OCI-LY3 (cell line): ENCODE results near the gene COL24A1.

ENCODE experiments used
- EZH2phosphoT487 ChIP-seq: fragments of 200-600 bp; shearing (Covaris generic); IDR thresholded peaks from 2 replicates; pipeline ENCODE4 v1.6.1; 2018; ENCODE audit warnings: antibody characterized with exemption, mixed run types, low read depth
- TF ChIP-seq, protein P1 (sequence below): fragments of 200-600, 300-600 bp; sonication (generic); IDR thresholded peaks from 2 replicates; pipeline ENCODE4 v1.5.1; 2014; ENCODE audit warnings: antibody characterized with exemption, low read length, low read depth

DNA sequence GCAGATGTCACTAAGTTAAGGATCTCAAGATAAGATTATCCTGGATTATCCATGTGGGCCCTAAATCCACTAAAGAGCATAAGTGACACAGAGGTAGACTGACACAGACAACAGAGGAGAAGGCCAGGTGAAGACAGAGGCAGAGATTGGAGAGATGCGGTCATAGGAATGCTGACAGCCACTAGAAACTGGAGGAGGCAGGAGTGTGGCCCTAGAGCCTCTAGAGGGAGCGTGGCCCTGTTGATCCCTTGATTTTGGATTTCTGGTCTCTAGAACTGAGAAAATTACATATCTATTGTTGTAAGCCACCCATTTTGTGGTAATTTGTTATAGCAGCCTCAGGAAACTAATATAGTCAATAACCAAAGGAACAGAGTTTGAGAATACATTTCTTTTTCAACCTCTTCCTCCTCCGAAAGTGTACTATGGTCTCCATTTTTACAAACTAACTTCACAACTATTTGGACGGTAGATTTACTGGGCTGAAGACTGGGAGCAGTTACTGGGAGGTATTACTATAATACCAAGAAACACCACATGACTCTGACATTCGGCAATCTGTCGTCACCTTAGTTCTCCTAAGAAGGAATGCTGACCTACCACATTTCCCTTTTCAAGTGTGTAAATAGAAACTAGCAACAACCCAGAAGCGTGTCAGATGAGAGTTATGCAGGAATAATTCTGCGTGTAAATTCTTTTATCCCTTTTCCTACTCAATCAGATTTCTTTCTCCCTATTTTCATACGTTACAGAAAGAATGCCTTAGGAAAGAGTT lies 332.3 kb downstream of the COL24A1 start:
- TF ChIP-seq, protein P1, sequence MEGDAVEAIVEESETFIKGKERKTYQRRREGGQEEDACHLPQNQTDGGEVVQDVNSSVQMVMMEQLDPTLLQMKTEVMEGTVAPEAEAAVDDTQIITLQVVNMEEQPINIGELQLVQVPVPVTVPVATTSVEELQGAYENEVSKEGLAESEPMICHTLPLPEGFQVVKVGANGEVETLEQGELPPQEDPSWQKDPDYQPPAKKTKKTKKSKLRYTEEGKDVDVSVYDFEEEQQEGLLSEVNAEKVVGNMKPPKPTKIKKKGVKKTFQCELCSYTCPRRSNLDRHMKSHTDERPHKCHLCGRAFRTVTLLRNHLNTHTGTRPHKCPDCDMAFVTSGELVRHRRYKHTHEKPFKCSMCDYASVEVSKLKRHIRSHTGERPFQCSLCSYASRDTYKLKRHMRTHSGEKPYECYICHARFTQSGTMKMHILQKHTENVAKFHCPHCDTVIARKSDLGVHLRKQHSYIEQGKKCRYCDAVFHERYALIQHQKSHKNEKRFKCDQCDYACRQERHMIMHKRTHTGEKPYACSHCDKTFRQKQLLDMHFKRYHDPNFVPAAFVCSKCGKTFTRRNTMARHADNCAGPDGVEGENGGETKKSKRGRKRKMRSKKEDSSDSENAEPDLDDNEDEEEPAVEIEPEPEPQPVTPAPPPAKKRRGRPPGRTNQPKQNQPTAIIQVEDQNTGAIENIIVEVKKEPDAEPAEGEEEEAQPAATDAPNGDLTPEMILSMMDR, result no peak
- TF ChIP-seq EZH2phosphoT487, result no peak
